LNCaP clone FGC (cell line): ENCODE measurements around the gene UTF1.

Experiments used
- DNase-seq: peaks from one replicate; pipeline ENCODE4 v3.0.0-alpha.2; 2011; ENCODE audit warnings: low read depth
- H3K4me3 ChIP-seq: 2 replicates; pipeline ENCODE4 v1.5.1; 2011; ENCODE audit warnings: mild to moderate bottlenecking, low read depth, low read length, control low read depth
- TF ChIP-seq, protein P1 (sequence below): IDR thresholded peaks from 2 replicates; pipeline ENCODE4 v1.5.1; 2012; ENCODE audit warnings: mild to moderate bottlenecking; ENCODE audit not compliant: control insufficient read depth, insufficient read depth; ENCODE audit errors: extremely low read depth

Gene UTF1

DNA sequence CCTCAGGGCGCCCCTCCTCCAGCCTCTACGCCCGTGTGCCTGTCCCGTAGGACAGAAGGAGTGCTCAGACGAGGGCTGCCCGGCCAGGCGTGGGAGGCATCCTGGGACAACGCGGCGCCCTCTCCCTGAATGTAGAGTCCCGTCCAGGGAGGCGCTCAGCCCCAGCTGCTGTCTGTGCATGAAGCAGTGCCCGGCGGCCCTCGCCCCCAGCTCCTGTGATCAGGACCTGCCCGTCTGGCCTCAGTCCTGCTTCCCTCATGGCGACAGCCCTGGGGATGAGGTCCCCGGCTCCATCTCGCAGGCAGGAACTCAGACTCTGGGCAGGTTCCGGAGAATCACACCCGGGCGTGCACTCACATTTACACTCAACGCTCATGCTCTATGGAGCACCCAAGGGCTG is 24.9 kb upstream of the UTF1 start:
- DNase-seq, result no peak
- TF ChIP-seq, protein P1, sequence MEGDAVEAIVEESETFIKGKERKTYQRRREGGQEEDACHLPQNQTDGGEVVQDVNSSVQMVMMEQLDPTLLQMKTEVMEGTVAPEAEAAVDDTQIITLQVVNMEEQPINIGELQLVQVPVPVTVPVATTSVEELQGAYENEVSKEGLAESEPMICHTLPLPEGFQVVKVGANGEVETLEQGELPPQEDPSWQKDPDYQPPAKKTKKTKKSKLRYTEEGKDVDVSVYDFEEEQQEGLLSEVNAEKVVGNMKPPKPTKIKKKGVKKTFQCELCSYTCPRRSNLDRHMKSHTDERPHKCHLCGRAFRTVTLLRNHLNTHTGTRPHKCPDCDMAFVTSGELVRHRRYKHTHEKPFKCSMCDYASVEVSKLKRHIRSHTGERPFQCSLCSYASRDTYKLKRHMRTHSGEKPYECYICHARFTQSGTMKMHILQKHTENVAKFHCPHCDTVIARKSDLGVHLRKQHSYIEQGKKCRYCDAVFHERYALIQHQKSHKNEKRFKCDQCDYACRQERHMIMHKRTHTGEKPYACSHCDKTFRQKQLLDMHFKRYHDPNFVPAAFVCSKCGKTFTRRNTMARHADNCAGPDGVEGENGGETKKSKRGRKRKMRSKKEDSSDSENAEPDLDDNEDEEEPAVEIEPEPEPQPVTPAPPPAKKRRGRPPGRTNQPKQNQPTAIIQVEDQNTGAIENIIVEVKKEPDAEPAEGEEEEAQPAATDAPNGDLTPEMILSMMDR, result no peak

DNA sequence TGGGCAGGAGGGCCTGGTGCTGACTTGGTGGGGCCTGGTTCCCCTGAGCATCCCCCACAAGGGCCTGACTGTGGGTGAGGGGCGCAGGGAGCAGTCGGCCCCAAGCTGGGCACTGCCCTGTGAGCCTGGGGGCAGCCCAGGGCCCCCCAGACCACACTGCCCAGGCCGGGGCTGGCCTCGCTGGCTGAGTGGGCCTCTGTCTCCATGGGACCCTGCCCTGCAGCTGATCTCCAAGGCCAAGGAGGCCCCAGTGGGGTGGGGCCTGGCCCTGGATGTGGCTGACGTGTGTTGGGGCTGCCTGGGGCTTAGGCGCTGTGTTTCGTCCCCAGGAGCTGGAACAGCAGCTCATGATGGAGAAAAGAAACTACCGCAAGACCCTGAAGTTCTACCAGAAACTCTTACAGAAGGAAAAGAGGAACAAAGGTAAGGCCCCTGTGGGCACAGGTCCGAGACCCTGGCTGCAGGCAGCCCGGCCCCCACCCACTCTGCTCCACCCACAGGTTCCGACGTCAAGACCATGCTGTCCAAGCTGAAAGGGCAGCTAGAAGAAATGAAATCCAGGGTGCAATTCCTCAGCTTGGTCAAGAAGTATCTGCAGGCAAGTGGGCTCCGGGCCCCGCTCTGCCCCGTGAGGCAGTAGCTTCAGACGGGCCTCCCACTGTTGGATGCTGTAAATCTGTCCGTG is 23.5 kb upstream of the UTF1 start:
- TF ChIP-seq, protein P1, result no peak
- DNase-seq, result no peak
- no peak overlapping the region for H3K4me3 ChIP-seq

More for the DNA sequence above, 24.9 kb upstream of the UTF1 start:
- H3K4me3 ChIP-seq, result no peak overlapping the region

DNA sequence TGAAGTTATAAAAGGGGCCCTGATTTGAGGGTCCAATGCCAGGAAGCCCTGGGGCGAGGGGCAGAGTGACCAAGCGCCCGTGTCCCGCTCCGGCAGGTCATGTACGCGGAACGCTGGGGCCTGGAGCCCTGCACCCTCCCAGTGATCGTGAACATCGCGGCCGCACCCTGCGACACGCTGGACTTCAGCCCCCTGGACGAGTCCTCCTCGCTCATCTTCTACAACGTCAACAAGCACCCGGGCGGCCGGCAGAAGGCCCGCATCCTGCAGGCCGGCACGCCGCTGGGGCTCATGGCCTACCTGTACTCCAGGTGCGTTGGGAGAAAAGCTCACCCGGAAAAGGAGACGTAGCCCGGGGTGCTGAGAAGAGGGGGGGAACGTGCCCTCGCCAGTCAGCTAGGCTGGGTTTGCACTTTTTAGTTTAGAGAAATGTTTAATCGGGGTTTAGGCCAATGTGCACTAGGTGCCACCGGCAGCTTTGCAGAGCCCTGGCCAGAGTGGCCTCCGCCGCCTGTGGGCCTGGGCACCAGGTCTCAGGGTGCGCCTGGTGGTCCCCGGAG is 22.9 kb upstream of the UTF1 start:
- H3K4me3 ChIP-seq, result no peak overlapping the region
- no peak for DNase-seq
- TF ChIP-seq, protein P1, result no peak

DNA sequence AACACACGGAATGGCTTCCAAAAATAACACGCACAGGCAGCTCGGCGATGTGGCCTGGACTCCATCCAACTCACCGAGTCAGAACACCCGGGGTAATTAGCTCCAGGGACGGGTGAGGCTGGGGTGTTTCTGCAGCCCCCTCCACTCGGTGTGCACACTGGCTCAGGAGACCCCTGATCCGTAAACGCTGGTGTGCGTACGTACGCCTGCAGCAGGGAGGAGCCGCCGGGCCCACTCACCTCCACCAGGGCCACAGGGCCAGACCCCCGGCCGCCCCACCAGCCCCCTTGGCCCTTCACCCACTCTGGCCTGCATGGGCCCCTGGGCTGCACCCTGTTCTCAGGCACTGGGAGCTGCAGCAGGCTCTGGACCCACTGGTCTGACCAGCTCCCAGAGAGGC is 22.4 kb upstream of the UTF1 start:
- DNase-seq, result no peak
- TF ChIP-seq, protein P1, result no peak
- no peak overlapping the region for H3K4me3 ChIP-seq

DNA sequence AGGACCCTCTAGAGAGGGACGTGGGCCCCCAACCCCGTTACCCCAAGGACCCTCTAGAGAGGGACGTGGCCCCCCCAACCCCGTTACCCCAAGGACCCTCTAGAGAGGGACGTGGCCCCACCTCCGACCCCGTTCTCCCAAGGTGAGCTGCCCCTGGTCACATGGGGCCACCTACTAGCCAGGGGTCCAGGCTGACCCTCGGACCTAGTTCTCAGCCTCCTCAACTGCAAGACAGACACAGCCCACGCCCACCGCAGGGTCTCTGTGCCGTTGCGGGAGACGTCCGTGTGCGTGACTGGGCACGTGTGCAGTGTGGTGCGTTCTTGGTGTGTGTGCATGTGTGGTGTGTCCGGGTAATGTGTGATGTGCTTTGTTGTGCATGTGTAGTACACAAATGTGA is 21.6 kb upstream of the UTF1 start:
- no peak for DNase-seq
- TF ChIP-seq, protein P1, result no peak
- no peak overlapping the region for H3K4me3 ChIP-seq

DNA sequence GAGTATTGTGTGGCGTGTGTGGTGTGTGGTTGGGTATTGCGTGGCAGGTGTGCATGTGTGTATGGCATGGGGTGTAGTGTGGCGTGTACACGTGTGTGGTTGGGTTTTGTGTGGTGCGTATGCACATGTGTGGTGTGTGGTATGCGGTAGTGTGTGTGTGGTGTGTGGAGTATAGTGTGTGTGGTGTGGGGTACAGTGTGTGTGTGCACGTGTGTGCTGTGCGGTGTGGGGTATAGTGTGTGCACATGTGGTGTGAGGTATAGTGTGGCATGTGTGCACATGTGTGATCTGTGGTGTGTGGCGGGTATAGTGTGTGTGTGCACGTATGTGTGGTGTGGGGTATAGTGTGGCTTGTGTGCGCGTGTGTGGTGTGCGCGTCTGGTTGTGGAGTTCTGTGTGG is 20.9 kb upstream of the UTF1 start:
- H3K4me3 ChIP-seq, result no peak overlapping the region
- TF ChIP-seq, protein P1, result no peak
- DNase-seq, result no peak

DNA sequence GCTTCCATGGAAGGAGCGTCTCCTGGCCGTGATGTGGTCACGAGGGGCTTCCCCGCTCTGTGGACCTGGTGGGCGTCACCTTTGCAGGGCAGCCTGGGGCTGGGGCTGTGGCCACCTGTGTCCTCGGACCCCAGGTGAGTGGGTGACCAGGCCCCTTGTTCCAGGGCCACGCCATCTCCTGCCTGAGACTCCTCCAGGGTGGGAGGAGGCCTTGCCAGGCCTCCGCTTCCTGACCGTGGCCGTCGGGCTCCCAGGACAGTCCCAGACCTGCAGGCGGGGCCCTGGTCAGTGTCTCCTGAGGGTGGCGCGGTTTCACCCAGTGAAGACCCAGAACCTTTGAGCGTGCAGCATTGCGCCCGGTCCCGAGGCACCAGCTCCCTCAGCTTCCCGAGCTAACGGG is 20.4 kb upstream of the UTF1 start:
- no peak overlapping the region for H3K4me3 ChIP-seq
- no peak for DNase-seq
- TF ChIP-seq, protein P1, result no peak
